Muscle layer of duodenum (tissue), 2 donors: ENCODE results near the gene TNFSF15.

Source experiments
- H3K27ac ChIP-seq: one replicate; pipeline ENCODE4 v1.7.0; 2013; ENCODE audit warnings: mild to moderate bottlenecking, low read length
- H3K27me3 ChIP-seq: one replicate; pipeline ENCODE4 v1.7.0; 2013; ENCODE audit warnings: low read depth, mild to moderate bottlenecking, control low read depth, low read length
- H3K36me3 ChIP-seq, 2 donors: one replicate each; pipeline ENCODE4 v1.7.0; 2013; ENCODE audit warnings: low read length in 2 of 2, control low read depth in 1 of 2, mild to moderate bottlenecking in 1 of 2; ENCODE audit not compliant: insufficient read depth in 2 of 2, control insufficient read depth in 1 of 2
- H3K4me1 ChIP-seq, 2 donors: one replicate each; pipeline ENCODE4 v1.7.0; 2013; ENCODE audit warnings: low read length in 2 of 2, mild to moderate bottlenecking in 2 of 2, control low read depth in 1 of 2, moderate library complexity in 1 of 2; ENCODE audit not compliant: insufficient read depth in 2 of 2, control insufficient read depth in 1 of 2
- H3K4me3 ChIP-seq, 2 donors: one replicate each; pipeline ENCODE4 v1.7.0; 2013; ENCODE audit warnings: low read length in 2 of 2, low read depth in 1 of 2, mild to moderate bottlenecking in 1 of 2
- H3K9me3 ChIP-seq, 2 donors: one replicate each; pipeline ENCODE4 v1.7.0; 2013; ENCODE audit warnings: low read length in 2 of 2, control low read depth in 1 of 2, mild to moderate bottlenecking in 1 of 2; ENCODE audit not compliant: control insufficient read depth in 1 of 2
- donor health status: healthy.

Gene TNFSF15

DNA sequence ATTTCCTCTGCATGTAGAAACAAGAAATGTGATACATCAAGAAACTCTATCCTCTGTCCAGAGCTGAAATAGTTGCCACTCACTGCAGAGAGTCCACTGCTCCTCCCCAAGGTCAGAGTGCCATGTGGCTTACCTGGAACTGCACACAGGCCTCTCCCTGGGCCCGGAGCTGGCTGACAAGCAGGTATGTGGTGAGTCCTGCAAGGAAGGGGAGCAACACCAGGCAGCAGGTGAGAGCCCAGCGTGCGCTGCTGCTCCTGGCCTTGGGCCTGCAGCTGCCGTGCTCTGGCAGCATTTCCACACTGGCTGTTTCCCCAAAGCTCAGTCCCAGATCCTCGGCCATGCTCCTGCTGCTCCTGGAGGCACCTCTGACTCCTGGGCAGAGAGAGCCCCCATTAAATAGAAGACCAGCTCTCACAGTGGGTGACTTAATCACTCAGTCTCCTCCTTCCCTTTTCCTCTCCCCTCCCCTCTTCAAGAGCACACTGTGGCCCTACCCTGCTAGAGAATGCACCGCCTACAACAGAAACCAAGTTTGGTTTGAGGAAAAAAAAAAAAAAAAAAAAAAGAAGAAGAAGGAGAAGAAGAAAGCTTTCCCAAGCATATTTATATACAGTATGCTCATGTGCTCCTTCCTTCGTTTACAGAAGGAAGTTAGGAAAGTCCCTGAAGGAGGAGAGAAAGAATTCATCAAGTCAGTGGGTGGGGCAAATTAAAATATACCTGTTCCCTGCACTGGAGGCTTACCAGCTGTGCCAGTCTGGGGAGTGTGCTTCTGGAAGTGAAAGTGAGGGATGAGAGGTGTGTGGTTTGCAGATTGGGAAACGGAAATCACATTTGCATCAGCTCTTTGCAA is at the start of gene TNFSF15:
TNFSF15 (minus strand) TSS at position 370 of the 856 bp plus-strand sequence; CDS start at position 343, 27 bp downstream.
- no peaks in the 10 kb centered on the region for H3K27me3 ChIP-seq
- H3K9me3 ChIP-seq: no peaks in the 10 kb centered on the region
- peaks cover 7 to 8% of the 10 kb centered on the region in 2 donors for H3K4me1 ChIP-seq
- H3K36me3 ChIP-seq: no peaks in the 10 kb centered on the region
- H3K4me3 ChIP-seq: peak within 1 kb of the TSS; percentile 51 to 54
- peak within 1 kb of the TSS; percentile 56 for H3K27ac ChIP-seq

DNA sequence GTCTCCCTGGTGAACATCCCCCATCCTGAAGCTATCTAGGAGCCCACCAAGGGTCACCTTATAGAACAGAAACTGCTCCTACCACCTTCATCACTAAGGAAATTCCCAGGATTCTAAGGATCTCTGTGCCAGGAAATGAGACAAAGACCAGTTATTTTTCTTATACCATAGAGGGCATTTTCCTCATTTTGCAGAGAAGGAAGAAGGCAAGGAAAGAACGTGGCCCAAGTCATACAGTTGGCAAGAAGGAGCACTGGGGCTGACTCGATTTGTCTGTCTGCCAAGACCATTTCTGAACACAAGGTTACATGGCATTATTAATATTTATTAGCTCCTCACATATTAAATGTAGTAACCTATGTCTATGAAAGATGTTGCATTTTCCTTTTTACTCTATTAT is 49.6 kb upstream of the TNFSF15 start:
- Histone ChIP-seq H3K4me3 (no peak overlapping the region), H3K9me3 (no peaks in the 10 kb centered on the region), H3K36me3 (no peaks in the 10 kb centered on the region), H3K27ac (no peak overlapping the region), H3K4me1 (peaks cover 0 to 9% of the 10 kb centered on the region in 2 donors), H3K27me3 (no peaks in the 10 kb centered on the region)

DNA sequence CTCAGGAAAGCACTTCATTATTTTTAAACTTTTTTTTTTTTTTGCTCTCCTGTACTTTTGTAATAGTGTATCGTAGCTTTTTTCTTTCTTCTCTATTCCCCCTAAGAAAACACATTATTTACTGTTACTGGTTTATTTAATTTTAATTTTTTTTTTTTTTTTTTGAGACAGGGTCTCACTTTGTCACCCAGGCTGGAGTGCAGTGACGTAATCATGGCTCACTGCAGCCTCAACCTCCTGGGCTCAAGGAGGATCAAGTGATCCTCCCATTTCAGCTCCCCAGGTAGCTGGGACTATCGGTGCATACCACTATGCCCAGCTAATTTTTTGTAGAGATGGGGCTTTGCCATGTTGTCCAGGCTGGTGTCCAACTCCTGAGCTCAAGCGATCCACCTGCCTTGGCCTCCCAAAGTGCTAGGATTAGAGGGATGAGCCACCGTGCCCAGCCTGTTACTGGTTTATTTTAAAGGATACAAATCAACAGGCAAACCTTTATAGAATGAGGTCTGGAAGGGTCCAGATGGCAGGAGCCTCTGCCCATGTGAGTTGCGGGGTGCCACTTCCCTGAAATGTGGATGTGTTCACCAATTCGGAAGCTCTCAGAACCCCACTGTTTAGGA is 49.0 kb upstream of the TNFSF15 start:
- H3K27ac ChIP-seq: no peak overlapping the region
- no peaks in the 10 kb centered on the region for H3K27me3 ChIP-seq
- H3K4me1 ChIP-seq: peaks cover 0 to 9% of the 10 kb centered on the region in 2 donors
- H3K9me3 ChIP-seq: no peaks in the 10 kb centered on the region
- no peak overlapping the region for H3K4me3 ChIP-seq
- no peaks in the 10 kb centered on the region for H3K36me3 ChIP-seq

DNA sequence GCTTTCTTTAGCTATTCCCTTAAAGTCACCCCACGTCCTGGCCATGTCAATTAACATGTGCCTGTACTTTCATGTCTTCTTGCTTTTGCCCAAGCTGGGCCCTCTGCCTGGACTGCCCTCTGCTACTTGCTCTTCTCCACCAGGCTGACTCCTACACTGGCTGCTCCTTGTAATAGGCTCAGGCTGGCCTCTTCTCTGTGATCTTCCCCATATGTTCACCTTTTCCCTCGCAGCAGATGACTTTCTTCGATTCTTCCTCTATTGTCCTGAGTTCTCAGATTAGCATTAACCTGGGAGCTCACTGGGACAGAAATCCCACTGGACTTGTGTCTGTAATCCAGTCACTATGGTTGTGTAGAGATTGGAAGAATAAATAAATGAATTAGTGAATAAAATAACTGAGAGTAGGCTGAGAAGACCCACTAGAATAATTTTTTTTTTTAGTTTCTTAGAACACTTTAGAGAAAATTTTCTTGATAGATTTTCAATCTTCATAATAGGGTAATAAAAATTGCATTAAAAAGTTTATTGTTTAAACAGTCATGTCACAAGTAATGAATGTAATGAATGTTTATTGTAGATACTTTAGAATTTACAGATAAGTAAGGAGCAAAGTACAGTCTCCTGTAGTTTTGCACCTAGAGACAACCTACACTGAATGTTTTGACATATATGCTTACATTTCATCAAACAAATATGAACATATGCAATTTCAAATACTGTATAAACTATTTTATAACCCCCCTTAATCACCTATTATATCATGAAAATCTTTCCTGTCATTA is 47.4 kb upstream of the TNFSF15 start:
- Histone ChIP-seq H3K4me1 (peaks cover 0 to 9% of the 10 kb centered on the region in 2 donors), H3K27ac (no peak overlapping the region), H3K36me3 (no peaks in the 10 kb centered on the region), H3K9me3 (no peaks in the 10 kb centered on the region), H3K27me3 (no peaks in the 10 kb centered on the region), H3K4me3 (no peak overlapping the region)

DNA sequence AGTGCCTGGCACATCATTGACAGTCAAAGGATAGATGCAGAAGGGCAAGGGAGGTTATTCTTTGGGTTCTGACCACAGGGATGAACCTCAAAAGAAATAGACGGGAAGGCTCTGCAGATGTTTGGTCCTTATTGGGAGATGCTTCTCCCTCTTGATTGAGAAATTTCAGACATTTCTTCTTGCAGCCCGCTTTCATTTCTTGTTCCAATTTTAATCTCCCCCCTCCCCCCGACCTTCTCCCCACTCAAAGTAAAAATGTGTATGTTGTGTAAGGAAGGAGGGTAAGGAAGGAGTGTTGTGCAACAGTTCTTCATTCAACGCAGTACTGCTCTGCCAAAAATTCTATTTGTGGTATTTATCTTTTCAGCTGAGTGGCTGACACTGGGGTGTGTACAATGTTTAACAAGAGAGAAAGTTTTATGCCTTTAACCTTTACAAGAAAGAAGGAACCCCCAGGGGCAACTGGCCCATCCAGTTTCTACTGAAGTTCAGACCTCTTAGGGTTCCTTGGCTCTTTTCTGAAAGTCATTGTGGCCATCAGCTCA is 46.3 kb upstream of the TNFSF15 start:
- Histone ChIP-seq H3K4me3 (no peak overlapping the region), H3K36me3 (no peaks in the 10 kb centered on the region), H3K9me3 (no peaks in the 10 kb centered on the region), H3K4me1 (peaks cover 0 to 9% of the 10 kb centered on the region in 2 donors), H3K27ac (no peak overlapping the region), H3K27me3 (no peaks in the 10 kb centered on the region)

DNA sequence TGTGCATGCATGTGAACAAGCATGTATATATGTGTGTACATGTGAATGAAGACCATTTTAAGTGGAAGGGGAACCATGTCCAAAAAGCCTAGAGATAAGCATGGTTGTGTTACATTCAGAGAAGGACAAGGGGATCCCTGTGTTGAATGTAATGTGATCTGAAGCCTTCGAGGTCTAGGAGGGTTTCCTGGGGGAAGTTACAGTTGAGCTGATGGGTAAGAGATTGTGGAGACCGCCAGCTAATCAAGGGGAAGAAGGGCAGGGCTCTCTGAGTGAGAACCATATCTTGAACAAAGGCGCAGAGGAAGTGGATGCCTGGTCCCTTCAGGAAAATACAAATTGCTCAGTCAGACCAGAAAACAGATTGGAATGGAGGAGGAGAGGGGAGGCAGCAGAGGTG is 45.5 kb upstream of the TNFSF15 start:
- H3K9me3 ChIP-seq: no peaks in the 10 kb centered on the region
- peaks cover 0 to 9% of the 10 kb centered on the region in 2 donors for H3K4me1 ChIP-seq
- no peak overlapping the region for H3K4me3 ChIP-seq
- no peak overlapping the region for H3K27ac ChIP-seq
- no peaks in the 10 kb centered on the region for H3K36me3 ChIP-seq
- H3K27me3 ChIP-seq: no peaks in the 10 kb centered on the region

DNA sequence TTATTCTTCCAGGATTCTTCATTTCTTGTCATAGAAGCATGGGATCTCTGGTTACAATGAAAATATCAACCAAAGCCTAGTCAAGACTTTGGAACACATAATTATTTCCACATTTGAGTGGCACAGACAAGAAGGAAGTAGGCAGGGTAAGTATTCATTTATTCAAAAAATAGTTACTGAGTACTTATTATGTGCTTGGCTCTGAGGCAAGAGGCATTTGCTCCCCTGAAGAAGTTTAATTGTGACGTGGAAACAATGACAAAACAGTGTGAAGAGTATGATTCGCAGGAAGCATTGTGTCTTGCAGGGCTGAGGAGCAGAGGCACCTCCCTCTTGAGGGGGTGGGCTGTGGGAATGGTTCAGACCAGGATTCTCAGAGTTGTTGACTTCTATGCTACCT is 45.0 kb upstream of the TNFSF15 start:
- Histone ChIP-seq H3K4me3 (no peak overlapping the region), H3K4me1 (peaks cover 0 to 9% of the 10 kb centered on the region in 2 donors), H3K27ac (no peak overlapping the region), H3K27me3 (no peaks in the 10 kb centered on the region), H3K36me3 (no peaks in the 10 kb centered on the region), H3K9me3 (no peaks in the 10 kb centered on the region)

DNA sequence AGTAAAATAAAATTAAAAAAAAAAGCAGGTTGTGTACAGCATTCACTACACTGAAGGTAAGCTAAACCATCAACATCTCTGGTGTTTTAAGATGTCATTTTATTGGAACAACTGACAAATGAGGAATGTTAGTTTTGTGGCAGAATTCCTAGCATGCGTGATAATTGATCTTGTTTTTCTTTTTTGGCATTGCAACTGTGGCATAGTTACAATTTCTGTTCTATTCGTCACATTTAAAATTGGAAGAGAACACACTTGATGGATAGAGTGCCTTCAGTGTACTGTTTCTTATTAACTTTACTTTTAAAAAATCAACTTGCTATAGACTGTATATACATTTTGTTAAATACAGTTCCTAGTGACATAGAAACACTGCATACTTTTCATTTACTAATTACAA is 43.6 kb upstream of the TNFSF15 start:
- no peak overlapping the region for H3K4me3 ChIP-seq
- H3K27me3 ChIP-seq: no peaks in the 10 kb centered on the region
- H3K36me3 ChIP-seq: no peaks in the 10 kb centered on the region

DNA sequence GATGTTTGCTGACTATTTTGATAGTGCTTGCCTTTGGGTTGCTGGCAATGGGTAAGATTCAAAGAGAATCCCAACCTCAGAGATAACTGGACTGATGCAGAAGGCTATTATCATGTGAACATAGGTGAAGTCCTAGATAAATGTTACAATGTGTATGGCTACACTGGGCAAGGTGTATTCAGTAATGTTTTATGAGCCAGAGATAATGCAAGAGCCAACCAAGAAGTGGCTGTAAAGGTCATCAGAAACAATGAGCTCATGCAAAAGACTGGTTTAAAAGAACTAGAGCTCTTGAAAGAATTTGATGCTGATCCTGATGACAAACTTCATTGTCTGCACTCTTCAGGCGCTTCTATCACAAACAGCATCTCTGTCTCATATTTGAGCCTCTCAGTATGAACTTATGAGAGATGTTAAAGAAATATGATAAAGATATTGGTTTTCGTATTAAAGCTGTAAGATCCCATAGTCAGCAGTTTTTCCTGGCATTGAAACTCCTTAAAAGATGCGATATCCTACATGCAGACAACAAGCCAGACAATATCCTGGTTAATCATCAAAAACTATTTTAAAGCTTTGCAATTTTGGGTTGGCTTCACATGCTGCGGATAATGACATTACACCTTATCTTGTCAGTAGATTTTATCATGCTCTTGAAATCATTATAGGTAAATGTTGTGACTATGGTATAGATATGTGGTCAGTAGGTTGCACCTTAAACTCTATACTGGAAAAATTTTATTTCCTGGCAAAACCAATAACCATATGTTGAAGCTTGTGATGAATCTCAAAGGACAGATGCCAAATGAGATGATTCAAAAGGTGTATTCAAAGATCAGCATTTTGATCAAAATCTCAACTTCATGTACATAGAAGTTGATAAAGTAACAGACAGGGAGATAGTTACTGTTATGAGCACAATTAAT is 41.9 kb upstream of the TNFSF15 start:
- no peaks in the 10 kb centered on the region for H3K9me3 ChIP-seq
- peaks cover 0 to 4% of the 10 kb centered on the region in 2 donors for H3K4me1 ChIP-seq
- no peaks in the 10 kb centered on the region for H3K27me3 ChIP-seq
- no peak overlapping the region for H3K4me3 ChIP-seq
- H3K27ac ChIP-seq: no peak overlapping the region
- no peaks in the 10 kb centered on the region for H3K36me3 ChIP-seq

More for the DNA sequence above, 43.6 kb upstream of the TNFSF15 start:
- H3K9me3 ChIP-seq: no peaks in the 10 kb centered on the region
- no peak overlapping the region for H3K27ac ChIP-seq
- peaks cover 0 to 4% of the 10 kb centered on the region in 2 donors for H3K4me1 ChIP-seq

DNA sequence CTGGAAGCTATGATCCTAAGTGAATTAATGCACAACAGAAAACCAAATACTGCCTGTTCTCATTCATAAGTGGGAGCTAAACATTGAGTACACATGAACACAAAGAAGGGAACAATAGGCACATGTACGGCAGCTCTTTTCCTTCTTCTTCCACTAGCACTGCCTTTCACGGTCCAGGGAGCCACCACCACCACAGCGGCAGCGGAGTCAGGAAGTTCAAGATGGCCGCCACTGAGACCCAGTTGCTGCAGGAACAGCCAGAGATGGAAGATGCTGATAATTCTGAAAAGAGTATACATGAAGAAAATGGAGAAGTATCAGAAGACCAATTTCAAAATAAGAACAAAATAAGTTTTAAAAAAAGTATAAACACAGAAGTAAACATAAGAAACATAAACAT is 39.5 kb upstream of the TNFSF15 start:
- Histone ChIP-seq H3K4me3 (no peak overlapping the region), H3K4me1 (no peaks in the 10 kb centered on the region), H3K9me3 (no peaks in the 10 kb centered on the region)

More for the DNA sequence above, 39.5 kb upstream of the TNFSF15 start:
- Histone ChIP-seq H3K36me3 (no peaks in the 10 kb centered on the region), H3K27me3 (no peaks in the 10 kb centered on the region), H3K27ac (no peak overlapping the region)
